WTC11 (cell line): ENCODE measurements around the gene NFATC1. TPM values are rescaled to one million over a fixed set of nuclear protein-coding genes. Genes with fewer than 3 reads are reported as not detected.
"Not testable (repeated sequence)": the region's sequence is repeated elsewhere in the genome, so short reads cannot be mapped to it uniquely, and the experiment has no call there.

Experiments
- ATAC-seq: fragments of 200-7000 bp; cut with Tn5 transposase; 2 replicates; pipeline ENCODE4 v1.10.0; 2021; ENCODE audit warnings: mild to moderate bottlenecking, moderate library complexity
- CTCF ChIA-PET: fragments of 300-600 bp; sonication (Branson Sonifier 250); formaldehyde crosslinking; loops from one replicate; lab custom pipeline; 2021; ENCODE audit warnings: antibody characterized with exemption; lab: Charles Lee
- POLR2A ChIA-PET: fragments of 350-600 bp; sonication (Branson Sonifier 250); formaldehyde crosslinking; loops from one replicate; lab custom pipeline; 2021; ENCODE audit warnings: antibody characterized with exemption; lab: Charles Lee
- DNase-seq: peaks from one replicate; pipeline ENCODE4 v3.0.0; 2021; ENCODE audit warnings: low spot score
- H3K27ac Mint-ChIP-seq: 2 replicates; pipeline ENCODE4 v1.8.0; 2021; ENCODE audit warnings: mixed read lengths
- H3K27me3 Mint-ChIP-seq: 2 replicates; pipeline ENCODE4 v1.8.0; 2021; ENCODE audit warnings: low read depth, mild to moderate bottlenecking, moderate library complexity, mixed read lengths
- H3K36me3 Mint-ChIP-seq: 2 replicates; pipeline ENCODE4 v1.8.0; 2021; ENCODE audit warnings: mixed read lengths
- H3K4me1 Mint-ChIP-seq: 2 replicates; pipeline ENCODE4 v1.8.0; 2022; ENCODE audit warnings: mixed read lengths
- H3K4me3 Mint-ChIP-seq: 2 replicates; pipeline ENCODE4 v1.8.0; 2021; ENCODE audit warnings: mild to moderate bottlenecking, moderate library complexity, mixed read lengths
- H3K9me3 Mint-ChIP-seq: 2 replicates; pipeline ENCODE4 v1.8.0; 2021; ENCODE audit warnings: mixed read lengths
- ARID4B ChIP-seq: sonication (generic); formaldehyde crosslinking; IDR thresholded peaks from 2 replicates; pipeline ENCODE4 v1.8.0; 2023; ENCODE audit warnings: missing genetic modification reagents, mild to moderate bottlenecking, borderline replicate concordance
- CREM ChIP-seq: sonication (generic); formaldehyde crosslinking; IDR thresholded peaks from 2 replicates; pipeline ENCODE4 v1.8.1; 2022; ENCODE audit warnings: mild to moderate bottlenecking, missing genetic modification reagents, moderate library complexity
- EMX1 ChIP-seq: fragments of 250-450 bp; sonication (Bioruptor Pico); IDR thresholded peaks from 2 replicates; pipeline ENCODE4 v1.8.0; 2021; ENCODE audit warnings: mild to moderate bottlenecking
- ERG ChIP-seq: fragments of 250-450 bp; sonication (Bioruptor Pico); IDR thresholded peaks from 2 replicates; pipeline ENCODE4 v1.8.0; 2021; ENCODE audit warnings: mild to moderate bottlenecking
- ESRRA ChIP-seq: sonication (generic); formaldehyde crosslinking; IDR thresholded peaks from 2 replicates; pipeline ENCODE4 v1.8.1; 2022; ENCODE audit warnings: mild to moderate bottlenecking, missing genetic modification reagents, borderline replicate concordance
- GTF2I ChIP-seq: fragments of 250-450 bp; sonication (Bioruptor Pico); conservative IDR thresholded peaks from 2 replicates; pipeline ENCODE4 v1.4.0; 2021; ENCODE audit warnings: mild to moderate bottlenecking
- JAZF1 ChIP-seq: fragments of 250-450 bp; sonication (Bioruptor Pico); IDR thresholded peaks from 2 replicates; pipeline ENCODE4 v1.9.0; 2021; ENCODE audit warnings: moderate library complexity, mild to moderate bottlenecking, inconsistent platforms
- MAX ChIP-seq: sonication (generic); formaldehyde crosslinking; IDR thresholded peaks from 2 replicates; pipeline ENCODE4 v1.8.0; 2022; ENCODE audit warnings: mild to moderate bottlenecking, missing genetic modification reagents
- NR3C1 ChIP-seq: sonication (generic); formaldehyde crosslinking; conservative IDR thresholded peaks from 2 replicates; pipeline ENCODE4 v1.8.1; 2023; ENCODE audit warnings: low read depth, mild to moderate bottlenecking, missing genetic modification reagents
- SMAD3 ChIP-seq: sonication (generic); formaldehyde crosslinking; IDR thresholded peaks from 2 replicates; pipeline ENCODE4 v1.8.0; 2022; ENCODE audit warnings: missing genetic modification reagents, mild to moderate bottlenecking, borderline replicate concordance
- SP1 ChIP-seq: sonication (generic); formaldehyde crosslinking; conservative IDR thresholded peaks from 2 replicates; pipeline ENCODE4 v1.8.1; 2022; ENCODE audit warnings: missing genetic modification reagents
- ZBTB21 ChIP-seq: sonication (generic); formaldehyde crosslinking; IDR thresholded peaks from 2 replicates; pipeline ENCODE4 v1.8.1; 2023; ENCODE audit warnings: mild to moderate bottlenecking, missing genetic modification reagents, borderline replicate concordance
- ZNF219 ChIP-seq: sonication (generic); formaldehyde crosslinking; IDR thresholded peaks from 2 replicates; pipeline ENCODE4 v1.8.0; 2023; ENCODE audit warnings: missing genetic modification reagents, mild to moderate bottlenecking, borderline replicate concordance
- ZNF396 ChIP-seq: fragments of 250-450 bp; sonication (Bioruptor Pico); IDR thresholded peaks from 2 replicates; pipeline ENCODE4 v1.8.0; 2021; ENCODE audit warnings: mild to moderate bottlenecking, moderate library complexity, borderline replicate concordance
- ZNF416 ChIP-seq: fragments of 250-450 bp; sonication (Bioruptor Pico); IDR thresholded peaks from 2 replicates; pipeline ENCODE4 v1.9.0; 2021; ENCODE audit warnings: mild to moderate bottlenecking, inconsistent platforms
- ZNF425 ChIP-seq: fragments of 250-450 bp; sonication (Bioruptor Pico); conservative IDR thresholded peaks from 2 replicates; pipeline ENCODE4 v1.9.0; 2021; ENCODE audit warnings: mild to moderate bottlenecking
- total RNA-seq: library from RNA; stranded (reverse); gene quantifications from 3 replicates; pipeline ENCODE4 v1.2.3, GENCODE V29; 2021

The NFATC1 gene
- total RNA-seq, 1 experiment from 2014 or later = 20.2 TPM

GRCh38 chr18:79481046-79481790 is 85.5 kb downstream of the NFATC1 start (continued):
- TF ChIP-seq ERG (CRISPR knock-in tag) = no peak
- no peak for TF ChIP-seq NR3C1 (CRISPR knock-in tag)
- TF ChIP-seq ZNF219 (CRISPR knock-in tag) = no peak
- TF ChIP-seq ZNF416 (CRISPR knock-in tag) = no peak
- no peak for TF ChIP-seq ZNF425
- TF ChIP-seq ESRRA (CRISPR knock-in tag) = no peak
- no peak for TF ChIP-seq EMX1 (CRISPR knock-in tag)
- TF ChIP-seq MAX (CRISPR knock-in tag) = no peak
- no peak for TF ChIP-seq ZNF396 (CRISPR knock-in tag)
- no peak for TF ChIP-seq GTF2I (CRISPR knock-in tag)
- TF ChIP-seq, all 79 proteins: peak for 0

GRCh38 chr18:79483393-79483792 is 87.7 kb downstream of the NFATC1 start:
- H3K27ac Mint-ChIP-seq, DNase-seq, ATAC-seq, H3K4me3 Mint-ChIP-seq, CTCF ChIA-PET, H3K4me1 Mint-ChIP-seq, H3K36me3 Mint-ChIP-seq, H3K9me3 Mint-ChIP-seq, H3K27me3 Mint-ChIP-seq, POLR2A ChIA-PET: not testable (repeated sequence)

GRCh38 chr18:79483971-79484491 is 88.3 kb downstream of the NFATC1 start:
- Mint-ChIP-seq H3K36me3 (no peaks in the 10 kb centered on the region), H3K27me3 (no peaks in the 10 kb centered on the region), H3K27ac (peak overlapping the region; percentile 78; the same call in 1 of the 2 replicates), H3K9me3 (no peaks in the 10 kb centered on the region), H3K4me3 (no peak overlapping the region), H3K4me1 (no peaks in the 10 kb centered on the region)
- TF ChIP-seq SP1 (CRISPR knock-in tag) (no peak), ZBTB21 (CRISPR knock-in tag) (no peak), CREM (CRISPR knock-in tag) (no peak), ARID4B (no peak), SMAD3 (CRISPR knock-in tag) (no peak), JAZF1 (no peak), ZNF425 (no peak)
- no peak for DNase-seq
- ChIA-PET POLR2A (no interaction called here), CTCF (no interaction called here)
- no peak; the same call in 1 of the 2 replicates for ATAC-seq
